Activated naive CD8-positive, alpha-beta T cell treated with anti-CD3 and anti-CD28 coated beads, Interleukin-2, amount 10 ng/mL, durations not matched to agents 7 days and 5 days (primary cell): Measurements from ENCODE around the gene CDT1. TPM values are rescaled to one million over a fixed set of nuclear protein-coding genes. Genes with fewer than 3 reads are reported as not detected.
A peak's percentile ranks its signal among the peaks of the same experiment; 100 is the strongest.

Experiments
- ATAC-seq: fragments of 150-1000 bp; cut with Tn5 transposase; one replicate; pipeline ENCODE4 v1.10.0; 2021; ENCODE audit warnings: low read depth, moderate library complexity
- POLR2A ChIA-PET: fragments of 350-600 bp; sonication (Branson Sonifier 250); formaldehyde crosslinking; loops from one replicate; lab custom pipeline; 2021; ENCODE audit warnings: antibody characterized with exemption; lab: Charles Lee
- DNase-seq: peaks from one replicate; pipeline ENCODE4 v3.0.0; 2021
- H3K27ac Mint-ChIP-seq: one replicate; pipeline ENCODE4 v1.8.0; 2022; ENCODE audit warnings: mild to moderate bottlenecking, mixed read lengths
- H3K27me3 Mint-ChIP-seq: one replicate; pipeline ENCODE4 v1.8.0; 2022; ENCODE audit warnings: mild to moderate bottlenecking, moderate library complexity, mixed read lengths
- H3K36me3 Mint-ChIP-seq: one replicate; pipeline ENCODE4 v1.8.0; 2021; ENCODE audit warnings: mild to moderate bottlenecking, mixed read lengths
- H3K4me1 Mint-ChIP-seq: one replicate; pipeline ENCODE4 v1.8.0; 2021; ENCODE audit warnings: mixed read lengths
- H3K4me3 Mint-ChIP-seq: one replicate; pipeline ENCODE4 v1.8.0; 2022; ENCODE audit warnings: mild to moderate bottlenecking, moderate library complexity, mixed read lengths
- H3K9me3 Mint-ChIP-seq: one replicate; pipeline ENCODE4 v1.8.0; 2021; ENCODE audit warnings: mixed read lengths
- total RNA-seq, 2 experiments: library from RNA; stranded (reverse); gene quantifications; one replicate each; pipeline ENCODE4 v1.2.3, GENCODE V29; 2021

Gene CDT1
- total RNA-seq, 2 experiments from 2014 or later: 135 to 140 TPM

GRCh38 chr16:88806491-88807111 lies 3.0 kb downstream of the CDT1 start:
- Mint-ChIP-seq H3K27me3 (no peaks in the 10 kb centered on the region), H3K27ac (no peak overlapping the region), H3K9me3 (no peaks in the 10 kb centered on the region), H3K4me3 (no peak overlapping the region), H3K4me1 (peaks cover 11% of the 10 kb centered on the region), H3K36me3 (peaks cover 14% of the 10 kb centered on the region)
- POLR2A ChIA-PET: interaction anchor here (0.9 to 1.5 kb wide), 3 partner anchors 22 to 104 kb away, joined by 3 to 5 read pairs (median 3); partner anchors contain the start of gene PIEZO1
- DNase-seq: no peak
- ATAC-seq: no peak

GRCh38 chr16:88807142-88807625 lies 3.6 kb downstream of the CDT1 start:
- peaks cover 12% of the 10 kb centered on the region for H3K4me1 Mint-ChIP-seq
- POLR2A ChIA-PET: interaction anchor here (0.9 kb wide), 1 partner anchor 28 kb away, joined by 3 read pairs; no protein-coding TSS in a partner anchor
- H3K4me3 Mint-ChIP-seq: no peak overlapping the region
- no peaks in the 10 kb centered on the region for H3K27me3 Mint-ChIP-seq
- peaks cover 14% of the 10 kb centered on the region for H3K36me3 Mint-ChIP-seq
- H3K27ac Mint-ChIP-seq: no peak overlapping the region
- H3K9me3 Mint-ChIP-seq: no peaks in the 10 kb centered on the region
- ATAC-seq: no peak
- no peak for DNase-seq

- no peaks in the 10 kb centered on the region for H3K9me3 Mint-ChIP-seq
- H3K27ac Mint-ChIP-seq: peak overlapping the region; percentile 60
- H3K4me1 Mint-ChIP-seq: peaks cover 14% of the 10 kb centered on the region
- peak overlapping the region; percentile 19 for H3K4me3 Mint-ChIP-seq
- H3K36me3 Mint-ChIP-seq: peaks cover 14% of the 10 kb centered on the region
- no peak for DNase-seq
- no peak for ATAC-seq
- POLR2A ChIA-PET: no interaction called here
- H3K27me3 Mint-ChIP-seq: no peaks in the 10 kb centered on the region
Observed at GRCh38 chr16:88807626-88808453, 4.3 kb downstream of the CDT1 start.

DNA sequence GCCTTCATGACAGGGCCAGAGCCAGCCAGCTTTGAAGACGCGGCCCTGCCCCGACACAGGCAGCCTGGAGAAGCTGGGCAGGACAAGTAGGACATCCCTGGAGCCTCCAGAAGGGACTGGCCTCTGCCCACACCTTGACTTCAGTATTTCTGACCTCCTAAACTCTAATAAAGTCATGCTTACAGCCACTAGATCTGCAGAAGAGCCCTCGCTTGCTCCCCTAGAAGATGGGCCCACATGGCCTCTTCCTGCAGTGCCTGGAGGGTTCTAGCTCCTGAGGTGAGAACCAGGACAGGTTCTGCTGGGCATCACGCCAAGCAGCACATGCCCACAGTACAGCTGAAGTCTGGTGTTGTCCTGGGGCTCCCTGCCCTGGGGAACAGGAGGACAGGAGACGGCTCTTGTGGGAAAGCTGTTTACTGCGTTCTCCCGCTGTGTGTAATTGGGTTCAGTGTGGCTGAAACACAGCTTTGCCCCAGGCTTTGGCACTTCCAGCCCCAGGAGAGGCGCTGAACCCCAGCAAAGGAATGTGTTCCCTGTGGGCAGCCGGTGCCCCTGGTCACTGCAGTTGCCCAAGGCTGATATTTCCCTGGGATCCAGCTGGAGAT lies 5.6 kb downstream of the CDT1 start:
- H3K27ac Mint-ChIP-seq: peak overlapping the region; percentile 95
- no peaks in the 10 kb centered on the region for H3K27me3 Mint-ChIP-seq
- DNase-seq (no peak), ATAC-seq (no peak)
- H3K9me3 Mint-ChIP-seq: no peaks in the 10 kb centered on the region
- POLR2A ChIA-PET: interaction anchor here (0.8 to 4.9 kb wide), 6 partner anchors 25 to 409 kb away, joined by 3 to 40 read pairs (median 8); partner anchors contain the start of genes CYBA and ZNF778
- peak overlapping the region; percentile 48 for H3K4me3 Mint-ChIP-seq
- peaks cover 14% of the 10 kb centered on the region for H3K36me3 Mint-ChIP-seq
- H3K4me1 Mint-ChIP-seq: peaks cover 14% of the 10 kb centered on the region

DNA sequence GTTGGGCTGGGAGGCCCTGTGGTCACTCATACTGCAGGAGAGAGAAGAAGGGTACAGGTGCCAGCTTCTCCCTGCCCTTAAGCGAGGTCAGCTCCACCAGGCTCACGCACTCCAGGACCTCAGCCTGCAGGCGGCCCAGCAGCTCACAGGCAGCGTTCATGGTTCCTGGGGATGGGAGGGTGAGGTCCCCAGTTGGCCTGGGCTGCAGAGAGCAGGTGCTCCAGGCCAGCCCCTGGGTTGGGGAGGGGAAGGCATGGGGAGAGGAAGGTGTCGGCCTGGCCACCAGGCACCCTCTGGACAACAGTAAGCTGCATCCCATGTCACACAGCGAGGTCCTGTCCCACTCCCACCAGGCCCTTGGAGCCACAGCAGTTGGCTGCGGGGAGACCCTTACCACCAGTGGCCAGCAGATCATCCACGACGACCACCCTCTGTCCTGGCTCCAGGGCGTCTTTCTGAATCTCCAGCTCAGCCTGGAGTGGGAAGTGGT lies 6.1 kb downstream of the CDT1 start:
- DNase-seq: no peak
- H3K9me3 Mint-ChIP-seq: no peaks in the 10 kb centered on the region
- H3K4me3 Mint-ChIP-seq: peak overlapping the region; percentile 96
- no peaks in the 10 kb centered on the region for H3K27me3 Mint-ChIP-seq
- H3K4me1 Mint-ChIP-seq: peaks cover 14% of the 10 kb centered on the region
- no peak for ATAC-seq
- peaks cover 12% of the 10 kb centered on the region for H3K36me3 Mint-ChIP-seq
- H3K27ac Mint-ChIP-seq: peak overlapping the region; percentile 95
- POLR2A ChIA-PET: interaction anchor here (0.8 to 4.9 kb wide), 9 partner anchors 26 to 408 kb away, joined by 3 to 40 read pairs (median 7); partner anchors contain the start of genes ACSF3, CYBA, ZC3H18 and ZNF778

GRCh38 chr16:88810166-88810911 lies 6.8 kb downstream of the CDT1 start:
- H3K27ac Mint-ChIP-seq: peak overlapping the region; percentile 95
- no peak for DNase-seq
- peaks cover 12% of the 10 kb centered on the region for H3K36me3 Mint-ChIP-seq
- no peak for ATAC-seq
- H3K4me1 Mint-ChIP-seq: peaks cover 14% of the 10 kb centered on the region
- H3K9me3 Mint-ChIP-seq: no peaks in the 10 kb centered on the region
- peak overlapping the region; percentile 96 for H3K4me3 Mint-ChIP-seq
- POLR2A ChIA-PET: interaction anchor here (0.5 to 4.9 kb wide), 12 partner anchors 26 to 900 kb away, joined by 3 to 40 read pairs (median 5); partner anchors contain the start of genes ACSF3, CYBA, ZC3H18 and ZNF778
- H3K27me3 Mint-ChIP-seq: no peaks in the 10 kb centered on the region

- DNase-seq: peak; percentile 84
- Mint-ChIP-seq H3K27me3 (no peaks in the 10 kb centered on the region), H3K27ac (peak overlapping the region; percentile 95), H3K4me3 (peak overlapping the region; percentile 96), H3K4me1 (peaks cover 14% of the 10 kb centered on the region), H3K9me3 (no peaks in the 10 kb centered on the region), H3K36me3 (peaks cover 12% of the 10 kb centered on the region)
- peak; percentile 60 for ATAC-seq
- POLR2A ChIA-PET: interaction anchor here (0.9 to 4.9 kb wide), 18 partner anchors 8 to 407 kb away, joined by 3 to 40 read pairs (median 6); partner anchors contain the start of genes ACSF3, CDT1, CYBA and PIEZO1
Observed at GRCh38 chr16:88810912-88811768, 7.6 kb downstream of the CDT1 start.

GRCh38 chr16:88811769-88812512 lies 8.4 kb downstream of the CDT1 start, which contains the start of gene APRT:
APRT (minus strand) TSS chr16:88811928; CDS start chr16:88811899, 29 bp downstream.
- no peaks in the 10 kb centered on the region for H3K9me3 Mint-ChIP-seq
- DNase-seq: peak; percentile 100
- POLR2A ChIA-PET: interaction anchor here (1.0 to 4.9 kb wide), 17 partner anchors 9 to 406 kb away, joined by 3 to 40 read pairs (median 7); partner anchors contain the start of genes ACSF3, CDT1, GALNS and PIEZO1
- ATAC-seq: peak; percentile 71
- H3K27me3 Mint-ChIP-seq: no peaks in the 10 kb centered on the region
- peaks cover 11% of the 10 kb centered on the region for H3K36me3 Mint-ChIP-seq
- H3K4me1 Mint-ChIP-seq: peaks cover 14% of the 10 kb centered on the region
- peak within 1 kb of the TSS; percentile 96 for H3K4me3 Mint-ChIP-seq
- H3K27ac Mint-ChIP-seq: peak within 1 kb of the TSS; percentile 99

GRCh38 chr16:88812513-88813268 lies 9.1 kb downstream of the CDT1 start:
- H3K9me3 Mint-ChIP-seq: no peaks in the 10 kb centered on the region
- DNase-seq (no peak), ATAC-seq (no peak)
- H3K4me3 Mint-ChIP-seq: peak overlapping the region; percentile 96
- POLR2A ChIA-PET: interaction anchor here (0.5 to 4.9 kb wide), 12 partner anchors 9 to 389 kb away, joined by 3 to 40 read pairs (median 8); partner anchors contain the start of genes CDT1, GALNS, PIEZO1 and TRAPPC2L
- H3K27ac Mint-ChIP-seq: peak overlapping the region; percentile 87
- no peaks in the 10 kb centered on the region for H3K27me3 Mint-ChIP-seq
- peaks cover 14% of the 10 kb centered on the region for H3K4me1 Mint-ChIP-seq
- peaks cover 8% of the 10 kb centered on the region for H3K36me3 Mint-ChIP-seq
